OCI-LY3 (cell line): ENCODE measurements around the gene NIPAL4.

Experiments
- EZH2phosphoT487 ChIP-seq: fragments of 200-600 bp; shearing (Covaris generic); IDR thresholded peaks from 2 replicates; pipeline ENCODE4 v1.6.1; 2018; ENCODE audit warnings: antibody characterized with exemption, mixed run types, low read depth
- TF ChIP-seq, protein P1 (sequence below): fragments of 200-600, 300-600 bp; sonication (generic); IDR thresholded peaks from 2 replicates; pipeline ENCODE4 v1.5.1; 2014; ENCODE audit warnings: antibody characterized with exemption, low read length, low read depth

- TF ChIP-seq EZH2phosphoT487, result no peak
- TF ChIP-seq, protein P1, sequence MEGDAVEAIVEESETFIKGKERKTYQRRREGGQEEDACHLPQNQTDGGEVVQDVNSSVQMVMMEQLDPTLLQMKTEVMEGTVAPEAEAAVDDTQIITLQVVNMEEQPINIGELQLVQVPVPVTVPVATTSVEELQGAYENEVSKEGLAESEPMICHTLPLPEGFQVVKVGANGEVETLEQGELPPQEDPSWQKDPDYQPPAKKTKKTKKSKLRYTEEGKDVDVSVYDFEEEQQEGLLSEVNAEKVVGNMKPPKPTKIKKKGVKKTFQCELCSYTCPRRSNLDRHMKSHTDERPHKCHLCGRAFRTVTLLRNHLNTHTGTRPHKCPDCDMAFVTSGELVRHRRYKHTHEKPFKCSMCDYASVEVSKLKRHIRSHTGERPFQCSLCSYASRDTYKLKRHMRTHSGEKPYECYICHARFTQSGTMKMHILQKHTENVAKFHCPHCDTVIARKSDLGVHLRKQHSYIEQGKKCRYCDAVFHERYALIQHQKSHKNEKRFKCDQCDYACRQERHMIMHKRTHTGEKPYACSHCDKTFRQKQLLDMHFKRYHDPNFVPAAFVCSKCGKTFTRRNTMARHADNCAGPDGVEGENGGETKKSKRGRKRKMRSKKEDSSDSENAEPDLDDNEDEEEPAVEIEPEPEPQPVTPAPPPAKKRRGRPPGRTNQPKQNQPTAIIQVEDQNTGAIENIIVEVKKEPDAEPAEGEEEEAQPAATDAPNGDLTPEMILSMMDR, result no peak
Measured at GRCh38 chr5:157513182-157513581, 53.2 kb downstream of the NIPAL4 start.
